Measurements from ENCODE around the gene SLC17A9. TPM values are rescaled to one million over a fixed set of nuclear protein-coding genes. Genes with fewer than 3 reads are reported as not detected.

The SLC17A9 gene
- total RNA-seq, 4 donors from 2014 or later, result 1.6 to 10.7 (median 2.5) TPM

- ATAC-seq (ENCODE audit: low FRiP score) (no peak), DNase-seq (ENCODE audit: low spot score) (no peak)
- TF ChIP-seq CTCF (IDR thresholded peaks at IDR 0.05), result no peak
These were observed 54.8 kb downstream of the SLC17A9 start for GRCh38 chr20:63007360-63007645.

- no peak for DNase-seq (ENCODE audit: low spot score)
- peak; percentile 30 for ATAC-seq (ENCODE audit: low FRiP score)
- TF ChIP-seq CTCF (IDR thresholded peaks at IDR 0.05), result no peak
These were observed 55.4 kb downstream of the SLC17A9 start for GRCh38 chr20:63007646-63008488.

- no peak for ATAC-seq (ENCODE audit: low FRiP score)
- DNase-seq (ENCODE audit: low spot score), result no peak
- TF ChIP-seq CTCF (IDR thresholded peaks at IDR 0.05), result no peak
These were observed 56.1 kb downstream of the SLC17A9 start for GRCh38 chr20:63008541-63009044.

GRCh38 chr20:63009045-63009961, 56.8 kb downstream of the SLC17A9 start:
- TF ChIP-seq CTCF (IDR thresholded peaks at IDR 0.05), result peak in 1 of 3 donors; percentile 78
- DNase-seq (ENCODE audit: low spot score) (peak; percentile 59), ATAC-seq (ENCODE audit: low FRiP score) (peak; percentile 44)

- no peak for DNase-seq (ENCODE audit: low spot score)
- no peak for TF ChIP-seq CTCF (IDR thresholded peaks at IDR 0.05)
- ATAC-seq (ENCODE audit: low FRiP score), result no peak
These were observed 57.7 kb downstream of the SLC17A9 start for GRCh38 chr20:63009988-63010769.

- TF ChIP-seq CTCF (IDR thresholded peaks at IDR 0.05), result no peak
- no peak for ATAC-seq (ENCODE audit: low FRiP score)
- no peak for DNase-seq (ENCODE audit: low spot score)
These were observed 59.3 kb downstream of the SLC17A9 start for GRCh38 chr20:63011798-63012197.

All from omental fat pad (tissue), 4 donors.